ENCODE data around the gene JARID2. TPM values are rescaled to one million over a fixed set of nuclear protein-coding genes. Genes with fewer than 3 reads are reported as not detected.

JARID2 gene
- polyA plus RNA-seq, 4 donors, result 19.5 to 30.3 (median 28.8) TPM

DNA sequence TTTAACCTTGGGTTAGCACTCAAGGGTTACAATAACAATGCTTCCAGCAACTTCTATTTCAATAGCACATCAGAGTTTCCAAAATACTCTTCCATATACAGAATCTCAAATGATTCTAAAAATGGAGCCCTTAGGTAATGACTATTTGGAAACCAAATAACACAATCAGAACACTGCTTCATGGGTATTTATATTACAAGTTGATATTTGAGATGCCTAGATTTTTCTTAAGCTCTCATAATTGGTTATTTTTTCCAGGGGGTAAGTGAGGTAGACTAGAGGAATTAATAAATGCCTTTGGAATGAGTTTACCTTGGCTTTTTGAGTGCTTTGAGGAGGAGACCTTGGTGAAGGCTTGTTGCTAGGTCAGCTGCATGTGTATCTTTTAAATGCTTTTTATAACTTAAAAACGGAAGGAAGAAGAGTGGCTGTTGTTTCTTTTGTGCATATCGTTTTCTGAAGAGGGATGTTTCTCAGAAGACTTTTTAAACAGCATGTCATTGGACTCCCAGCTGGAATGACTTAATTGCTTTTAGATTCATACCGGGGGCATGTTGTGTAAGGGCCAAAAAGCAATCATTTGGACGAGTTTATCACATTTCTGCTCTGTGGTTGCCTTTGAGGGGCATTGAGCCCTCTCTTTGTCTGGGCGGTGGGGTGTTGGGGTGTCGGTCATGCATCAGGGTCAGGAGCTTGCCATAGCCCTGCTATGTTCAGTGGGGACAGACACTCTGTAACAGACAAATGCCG, 230.9 kb downstream of the JARID2 start:
- no peak for DNase-seq (ENCODE audit: low read depth in 4 of 4, low spot score in 3 of 4)

DNA sequence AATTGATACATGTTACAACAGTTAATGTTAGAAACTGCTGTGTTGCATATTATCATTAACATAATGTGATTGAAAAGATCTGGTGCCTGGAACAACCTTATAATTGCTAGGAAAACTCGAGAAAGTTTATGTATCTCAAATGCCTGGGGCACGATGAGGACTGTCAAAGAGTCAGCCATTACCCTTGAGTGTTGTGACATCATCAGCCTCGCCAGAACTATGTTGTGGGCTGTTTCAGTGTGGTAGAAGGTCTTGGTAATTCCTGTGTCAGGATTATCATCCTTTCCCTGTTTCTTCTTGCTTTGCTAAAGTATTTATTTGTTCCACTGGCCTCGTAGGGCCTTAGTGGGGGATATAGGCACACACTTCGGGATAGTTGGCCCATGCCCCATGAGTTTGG, 231.9 kb downstream of the JARID2 start:
- DNase-seq (ENCODE audit: low read depth in 4 of 4, low spot score in 3 of 4), result no peak

DNA sequence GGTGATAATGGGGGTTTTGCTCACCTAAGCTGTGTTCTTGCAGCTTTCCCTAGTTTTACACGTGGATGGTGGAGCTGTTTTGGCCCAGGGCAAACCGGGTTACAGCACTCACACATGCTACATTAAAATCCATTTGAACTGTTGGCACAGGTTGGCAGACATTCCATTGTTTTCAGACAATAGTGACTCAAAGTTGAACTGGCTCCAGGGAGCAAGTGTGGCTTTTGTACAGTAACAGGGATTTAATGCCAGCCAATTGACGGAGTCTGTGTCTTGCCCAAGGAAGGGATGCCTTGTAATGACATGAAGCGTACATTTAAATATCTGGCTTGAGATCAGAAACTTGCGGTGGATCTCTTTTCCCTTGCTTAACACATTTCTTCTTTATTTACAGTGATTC, 233.9 kb downstream of the JARID2 start:
- DNase-seq (ENCODE audit: low read depth in 4 of 4, low spot score in 3 of 4), result no peak

DNA sequence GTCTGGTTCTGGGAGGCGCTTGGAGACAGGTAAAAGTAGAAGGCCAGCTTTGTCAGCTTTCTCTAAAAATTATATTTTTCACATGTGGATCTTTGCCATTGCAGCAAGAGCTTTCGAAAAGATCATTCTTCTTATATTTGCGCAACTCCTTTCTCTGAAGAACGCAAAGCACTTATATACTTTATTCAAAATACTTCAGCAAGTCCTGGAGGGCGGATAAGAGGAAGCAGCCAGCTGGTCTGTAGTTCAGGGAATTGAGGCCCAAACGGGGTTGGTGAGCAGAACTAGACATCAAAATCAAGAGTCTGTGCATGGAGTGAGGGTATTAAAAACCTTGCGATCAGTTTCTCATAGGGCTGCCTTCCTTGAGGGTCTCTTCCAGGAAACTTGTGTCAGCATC, 234.7 kb downstream of the JARID2 start:
- no peak for DNase-seq (ENCODE audit: low read depth in 4 of 4, low spot score in 3 of 4)

DNA sequence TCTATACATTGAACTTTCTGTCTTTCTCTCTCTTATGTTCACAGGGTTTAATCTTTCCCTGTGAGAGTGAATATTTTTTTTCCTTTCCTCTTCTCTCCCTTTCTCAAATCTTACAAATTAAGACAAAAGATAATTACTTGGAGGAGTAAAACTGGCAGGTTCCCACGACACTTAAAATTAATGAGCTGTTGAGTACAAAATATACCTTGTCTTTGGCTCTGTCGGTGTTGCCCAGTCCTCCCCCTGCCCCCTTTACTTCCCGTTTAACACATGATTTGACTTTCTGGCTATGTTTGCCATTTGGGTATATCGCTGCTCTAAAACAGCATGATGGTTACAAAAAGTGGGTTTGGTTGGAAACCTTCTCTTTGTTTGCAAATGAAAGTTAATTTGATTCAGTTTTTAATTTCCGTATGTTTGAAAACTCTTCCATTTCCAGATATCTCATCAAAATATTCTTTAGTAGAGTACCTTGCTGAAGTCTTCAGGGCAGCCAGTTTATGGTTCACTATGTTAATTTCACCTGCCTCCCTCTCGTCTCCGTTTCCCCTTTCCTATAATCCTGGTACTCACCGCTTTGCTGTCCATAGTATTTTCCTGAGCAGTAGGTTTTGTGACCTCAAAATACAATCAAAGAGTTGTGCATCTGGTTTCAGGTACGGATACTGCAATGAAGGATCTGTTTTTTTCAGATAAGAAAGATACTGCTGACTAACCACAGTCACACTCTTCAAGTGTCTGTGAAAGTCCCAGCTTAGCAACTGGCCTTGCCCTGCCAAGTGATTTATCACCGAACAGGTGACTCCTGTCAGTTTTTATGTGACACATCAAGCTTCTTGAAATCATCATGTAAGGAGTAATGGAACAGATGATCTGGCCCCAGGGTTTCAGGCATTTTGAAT, 235.8 kb downstream of the JARID2 start:
- no peak for DNase-seq (ENCODE audit: low read depth in 4 of 4, low spot score in 3 of 4)

DNA sequence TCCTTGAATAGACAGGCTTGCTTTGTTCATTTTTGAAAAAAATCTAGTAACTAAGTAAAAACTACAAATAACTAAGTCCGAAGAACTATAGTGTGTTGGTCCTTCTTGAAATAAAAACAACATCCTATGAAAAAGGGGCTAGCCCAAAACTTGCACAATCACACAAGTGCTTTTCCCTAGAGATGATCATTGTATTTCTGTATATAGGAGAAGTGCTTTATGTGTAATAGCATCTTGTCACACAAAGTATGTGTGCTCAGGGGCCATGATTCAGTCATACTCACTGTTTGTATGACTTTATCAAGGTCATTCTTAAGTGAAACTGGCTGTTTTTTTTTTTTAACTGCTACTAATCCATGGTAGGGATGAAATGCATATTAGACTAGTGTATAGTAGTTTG, 237.2 kb downstream of the JARID2 start:
- no peak for DNase-seq (ENCODE audit: low read depth in 4 of 4, low spot score in 3 of 4)

DNA sequence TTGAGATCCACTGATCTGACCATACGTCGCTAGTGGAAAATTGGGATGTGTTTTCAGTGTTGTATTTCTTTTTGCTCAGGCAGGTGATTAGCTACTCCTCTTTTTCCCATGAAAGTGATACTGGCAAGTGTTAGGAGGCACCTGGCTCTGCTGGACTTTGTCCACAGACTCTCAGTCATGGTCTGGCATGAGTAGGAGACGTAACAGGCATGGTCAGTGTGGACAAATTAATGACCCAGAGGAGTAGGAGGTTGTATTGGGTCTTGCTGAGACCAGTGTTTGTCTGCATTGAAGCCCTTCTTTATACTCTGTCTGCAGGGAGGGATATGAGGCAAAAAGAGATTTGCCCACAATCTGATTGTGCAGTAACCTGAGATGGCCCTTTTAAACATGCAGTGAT, 238.3 kb downstream of the JARID2 start:
- DNase-seq (ENCODE audit: low read depth in 4 of 4, low spot score in 3 of 4), result no peak

DNA sequence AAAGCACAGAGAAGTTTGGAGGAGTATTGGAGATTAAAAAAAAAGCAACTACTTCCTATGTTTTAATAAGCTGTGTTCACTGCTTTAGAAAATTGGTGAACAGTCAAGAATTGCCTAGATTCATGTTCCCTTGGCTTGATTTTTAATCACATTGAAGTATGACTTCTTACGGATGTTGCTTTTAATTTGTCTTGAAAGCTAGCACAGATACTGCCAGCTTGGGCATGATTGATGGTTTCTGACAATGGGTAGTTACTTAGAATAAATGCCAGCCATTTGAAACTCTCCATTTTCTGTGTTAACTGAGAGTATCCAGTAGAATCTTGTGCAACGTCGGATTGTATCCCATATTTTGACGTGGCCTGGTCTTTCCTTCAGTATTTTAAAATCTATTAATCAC, 239.0 kb downstream of the JARID2 start:
- no peak for DNase-seq (ENCODE audit: low read depth in 4 of 4, low spot score in 3 of 4)

DNA sequence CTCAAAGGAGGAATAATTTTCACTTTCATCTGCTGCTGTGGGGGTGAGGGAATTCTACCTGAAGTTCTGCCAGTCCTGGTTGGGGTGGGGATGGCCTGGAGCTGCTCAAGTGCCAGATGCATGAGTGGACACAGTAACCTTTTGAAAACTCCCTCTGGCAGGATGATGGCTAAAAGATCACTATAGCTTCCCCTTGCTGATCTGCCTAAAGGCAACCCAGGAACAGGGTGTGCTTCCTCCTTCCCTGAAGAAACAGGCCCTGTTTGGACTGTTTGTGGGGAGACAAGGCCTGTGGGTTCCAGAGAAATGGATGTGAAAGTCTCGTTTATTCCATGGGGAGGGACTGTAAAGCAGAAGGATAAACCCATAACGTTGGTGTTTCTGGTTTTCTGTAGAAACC, 240.1 kb downstream of the JARID2 start:
- DNase-seq (ENCODE audit: low read depth in 4 of 4, low spot score in 3 of 4), result no peak

DNA sequence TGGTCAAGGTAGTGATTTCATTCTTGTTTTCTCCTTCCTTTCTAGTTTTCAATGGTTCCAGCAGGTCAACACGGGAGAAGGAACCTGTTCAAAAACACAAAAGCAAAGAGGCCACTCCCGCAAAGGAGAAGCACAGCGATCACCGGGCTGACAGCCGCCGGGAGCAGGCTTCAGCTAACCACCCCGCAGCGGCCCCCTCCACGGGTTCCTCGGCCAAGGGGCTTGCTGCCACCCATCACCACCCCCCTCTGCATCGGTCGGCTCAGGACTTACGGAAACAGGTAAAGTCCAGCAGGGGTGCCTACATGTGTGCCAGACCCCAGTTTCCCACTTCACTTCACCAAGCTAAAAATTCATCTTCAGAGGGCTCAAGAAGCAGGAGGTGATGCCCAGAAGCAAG, 241.4 kb downstream of the JARID2 start:
- no peak for DNase-seq (ENCODE audit: low read depth in 4 of 4, low spot score in 3 of 4)

DNA sequence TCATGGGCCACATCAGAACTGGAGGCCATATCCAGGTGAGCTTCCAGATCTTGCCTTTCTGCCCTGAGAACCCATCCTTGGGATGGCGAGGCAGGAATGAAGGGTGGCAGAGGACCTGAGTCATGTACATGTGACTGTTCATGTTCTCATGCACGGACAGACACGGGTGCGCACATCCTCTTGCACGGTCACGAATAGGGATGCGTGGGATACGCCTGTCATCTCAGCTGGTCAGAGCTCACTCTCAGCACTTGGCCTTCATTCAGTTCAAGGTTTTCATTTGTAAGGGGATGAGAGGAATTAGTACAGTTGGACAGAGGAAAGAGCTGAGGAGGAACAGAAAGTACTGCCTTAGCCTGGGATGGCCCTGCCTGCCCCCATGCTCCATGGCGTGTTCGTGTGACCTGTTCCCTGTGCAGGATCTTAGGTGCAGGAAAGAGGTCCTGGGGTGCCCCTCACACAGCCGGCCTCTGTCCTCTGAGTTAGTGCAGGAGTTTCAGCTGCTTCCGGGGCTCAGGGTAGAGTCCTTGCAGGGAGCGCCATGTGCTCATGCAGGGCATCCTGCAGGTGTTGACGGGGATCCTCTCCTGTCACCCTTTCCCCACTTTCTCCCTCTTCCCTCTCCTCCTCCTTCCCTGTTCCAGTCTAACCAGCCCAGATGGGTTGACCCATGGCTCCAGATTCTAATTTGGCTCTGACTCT, 243.5 kb downstream of the JARID2 start:
- DNase-seq (ENCODE audit: low read depth in 4 of 4, low spot score in 3 of 4), result no peak

DNA sequence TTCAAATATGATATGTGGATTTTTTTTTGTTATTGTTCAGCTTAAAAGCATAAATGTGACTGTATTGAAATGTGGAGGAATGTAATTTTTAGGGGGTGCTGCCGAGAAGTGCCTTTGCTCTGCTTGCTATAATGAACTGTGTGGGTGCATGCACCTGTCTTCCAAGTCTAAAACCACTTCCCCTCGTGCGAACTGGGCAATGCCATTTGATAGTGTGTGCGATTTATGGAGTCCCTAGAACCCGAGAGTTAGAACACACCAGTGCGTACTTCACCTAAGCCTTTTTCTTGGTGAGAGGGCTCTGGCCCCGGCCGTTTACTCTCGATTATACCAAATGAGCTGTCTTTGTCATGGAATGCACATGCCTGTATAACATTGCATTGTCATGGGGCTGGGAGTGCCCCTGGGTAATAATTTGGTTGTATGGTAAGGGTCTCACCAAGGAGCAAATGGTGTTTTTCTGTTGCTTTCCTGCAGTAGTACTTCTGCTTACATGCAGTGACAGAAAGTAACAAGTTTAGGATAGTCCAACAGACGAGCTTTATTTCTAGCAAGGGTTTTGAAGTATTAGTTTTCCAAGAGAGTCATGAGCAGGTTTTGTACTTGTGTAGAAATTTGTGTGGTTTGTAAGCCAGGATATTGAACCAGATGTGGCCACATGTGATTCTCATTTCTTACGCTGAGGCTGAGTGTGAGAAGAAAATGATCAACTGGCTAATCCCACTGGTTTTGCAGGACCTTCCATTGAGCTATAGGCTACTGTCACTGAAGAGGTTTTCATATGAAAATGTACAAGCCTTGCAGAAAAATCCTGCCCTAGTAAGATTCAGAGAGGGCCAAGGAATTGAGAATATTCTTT, 244.6 kb downstream of the JARID2 start:
- no peak for DNase-seq (ENCODE audit: low read depth in 4 of 4, low spot score in 3 of 4)

DNA sequence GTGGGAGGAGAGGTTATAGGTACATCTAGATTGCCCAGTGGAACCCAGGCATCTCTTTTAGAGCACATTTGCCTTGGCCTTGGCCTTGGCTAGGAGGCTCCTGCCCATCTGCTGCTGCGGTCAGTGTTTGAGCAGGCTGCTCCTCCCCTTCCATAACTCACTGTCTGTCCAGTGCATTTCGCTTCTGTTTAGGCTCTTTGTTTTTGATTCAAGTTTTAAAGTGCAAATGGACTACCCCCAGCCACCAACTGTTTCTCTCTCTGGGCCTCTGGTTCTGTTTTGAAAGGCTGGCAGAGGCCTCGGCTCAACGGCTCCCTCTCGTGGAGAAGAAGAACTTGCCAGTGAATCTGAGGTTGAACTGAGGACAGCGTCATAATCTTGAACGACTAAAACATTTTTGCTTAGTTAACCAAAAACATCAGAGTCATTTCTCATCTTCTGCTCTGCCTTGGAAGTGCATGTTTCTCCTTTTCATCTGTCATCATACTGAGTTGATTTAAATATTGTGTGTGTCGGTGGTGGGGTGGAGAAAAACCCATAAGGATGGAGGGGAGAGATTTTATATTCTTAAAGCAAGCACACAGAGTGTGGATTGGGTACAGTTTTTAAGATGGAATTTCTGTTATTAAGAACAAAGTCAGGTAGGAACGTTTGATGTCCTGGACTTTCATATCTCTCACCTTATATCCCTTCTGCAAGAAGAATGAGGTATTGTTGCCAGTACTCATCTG, 245.6 kb downstream of the JARID2 start:
- DNase-seq (ENCODE audit: low read depth in 4 of 4, low spot score in 3 of 4), result no peak

DNA sequence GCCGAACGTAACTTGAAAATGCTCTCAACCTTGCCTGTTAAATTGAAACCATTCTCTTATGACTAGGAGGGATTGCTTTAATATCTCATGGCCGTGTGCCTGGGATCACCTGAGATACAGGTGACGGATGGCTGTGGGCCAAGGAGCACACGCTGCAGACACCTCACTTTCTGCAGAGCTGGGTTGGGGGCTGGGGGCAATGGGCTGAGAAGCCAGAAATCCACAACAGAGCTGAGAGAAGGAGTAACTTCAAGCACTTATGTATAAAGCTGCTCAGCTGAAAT, 246.1 kb downstream of the JARID2 start:
- no peak for DNase-seq (ENCODE audit: low read depth in 4 of 4, low spot score in 3 of 4)

DNA sequence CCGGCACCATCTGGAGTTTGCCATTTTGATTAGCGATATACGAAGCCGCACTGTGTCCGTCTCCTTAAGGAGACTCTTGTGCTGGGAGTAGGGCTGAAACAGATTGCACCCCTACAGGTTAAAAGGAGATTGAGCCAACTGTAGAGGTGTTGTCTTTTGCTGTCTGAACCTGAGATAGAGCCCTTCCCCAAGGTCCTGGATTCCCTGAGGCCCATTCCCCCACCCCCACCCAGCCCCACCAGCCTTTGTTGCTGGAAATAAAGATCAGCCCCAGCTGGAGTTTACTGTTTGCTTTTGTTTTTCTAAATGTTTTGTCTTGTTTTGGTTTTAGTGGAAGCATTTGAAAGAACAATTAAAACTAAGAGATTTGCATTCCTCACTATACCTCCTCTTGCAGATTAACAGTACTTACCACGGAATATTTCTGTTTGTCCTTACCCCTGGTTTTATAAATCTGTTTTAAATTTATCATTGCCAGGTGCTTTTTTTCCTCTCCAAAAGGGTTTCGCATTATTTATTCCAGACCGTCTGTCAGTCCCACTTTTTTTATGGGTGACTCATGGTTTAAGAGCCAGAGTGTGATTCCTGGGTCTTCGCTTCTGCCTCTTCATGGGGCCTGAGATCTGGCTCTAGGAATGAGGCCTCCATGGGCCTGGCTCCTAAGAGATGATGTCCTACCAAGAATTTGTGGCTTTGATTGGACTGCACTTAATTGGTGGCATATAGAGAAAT, 247.7 kb downstream of the JARID2 start:
- DNase-seq (ENCODE audit: low read depth in 4 of 4, low spot score in 3 of 4), result no peak

DNA sequence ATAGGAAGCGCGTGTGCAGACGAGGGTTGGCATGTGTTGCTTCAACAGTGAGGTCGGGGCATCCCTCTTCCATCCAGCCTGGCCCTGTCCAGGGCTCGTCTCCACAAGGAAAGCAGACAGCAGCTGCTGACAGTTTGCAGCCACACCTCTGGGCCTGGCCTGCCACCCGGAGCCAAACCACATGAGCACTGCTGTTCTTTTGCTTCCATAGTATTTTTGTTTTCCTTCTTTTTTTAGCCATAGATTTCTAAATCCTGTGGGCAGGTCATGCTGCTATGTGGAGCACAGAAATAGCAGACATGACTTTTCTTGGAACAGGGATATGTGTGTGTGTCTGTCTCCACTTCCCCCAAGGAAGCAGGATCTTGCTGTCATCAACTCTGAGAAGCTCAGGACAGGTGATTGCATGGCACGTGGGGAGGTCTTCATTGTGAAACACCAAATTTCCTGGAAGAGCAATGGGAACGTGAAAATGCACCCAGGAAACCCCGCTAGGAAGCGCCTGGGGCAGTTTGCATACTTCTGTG, 249.6 kb downstream of the JARID2 start:
- no peak for DNase-seq (ENCODE audit: low read depth in 4 of 4, low spot score in 3 of 4)

DNA sequence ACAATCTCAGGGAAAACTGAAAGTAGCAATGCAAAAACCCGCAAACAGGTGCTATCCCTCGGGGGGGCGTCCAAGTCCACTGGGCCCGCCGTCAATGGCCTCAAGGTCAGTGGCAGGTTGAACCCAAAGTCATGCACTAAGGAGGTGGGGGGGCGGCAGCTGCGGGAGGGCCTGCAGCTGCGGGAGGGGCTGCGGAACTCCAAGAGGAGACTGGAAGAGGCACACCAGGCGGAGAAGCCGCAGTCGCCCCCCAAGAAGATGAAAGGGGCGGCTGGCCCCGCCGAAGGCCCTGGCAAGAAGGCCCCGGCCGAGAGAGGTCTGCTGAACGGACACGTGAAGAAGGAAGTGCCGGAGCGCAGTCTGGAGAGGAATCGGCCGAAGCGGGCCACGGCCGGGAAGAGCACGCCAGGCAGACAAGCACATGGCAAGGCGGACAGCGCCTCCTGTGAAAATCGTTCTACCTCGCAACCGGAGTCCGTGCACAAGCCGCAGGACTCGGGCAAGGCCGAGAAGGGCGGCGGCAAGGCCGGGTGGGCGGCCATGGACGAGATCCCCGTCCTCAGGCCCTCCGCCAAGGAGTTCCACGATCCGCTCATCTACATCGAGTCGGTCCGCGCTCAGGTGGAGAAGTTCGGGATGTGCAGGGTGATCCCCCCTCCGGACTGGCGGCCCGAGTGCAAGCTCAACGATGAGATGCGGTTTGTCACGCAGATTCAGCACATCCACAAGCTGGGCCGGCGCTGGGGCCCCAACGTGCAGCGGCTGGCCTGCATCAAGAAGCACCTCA, 250.7 kb downstream of the JARID2 start:
- no peak for DNase-seq (ENCODE audit: low read depth in 4 of 4, low spot score in 3 of 4)

DNA sequence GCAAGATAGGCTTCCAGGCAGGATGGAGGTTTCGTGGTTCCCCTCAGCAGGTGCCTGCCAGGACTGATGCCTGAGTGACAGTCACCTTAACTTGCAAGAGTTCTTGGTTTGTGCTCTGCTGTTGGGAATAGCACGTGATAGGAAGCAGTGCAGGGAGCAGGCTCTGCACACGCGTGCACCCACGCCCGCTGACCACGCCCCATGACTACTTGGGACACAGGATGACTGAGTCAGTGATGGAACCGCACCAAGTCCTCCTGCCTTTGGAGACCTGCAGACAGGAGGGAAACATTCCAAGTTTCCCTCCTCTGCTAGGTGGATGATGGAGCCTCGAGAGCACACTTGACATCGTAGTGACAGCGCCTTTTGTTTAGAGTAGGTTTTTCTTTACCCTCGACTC, 252.8 kb downstream of the JARID2 start:
- no peak for DNase-seq (ENCODE audit: low read depth in 4 of 4, low spot score in 3 of 4)

Data from left renal pelvis (tissue), 4 donors.